Epithelial cell of prostate (primary cell): ENCODE results near the gene PLCH2.

ENCODE experiments used
- DNase-seq: peaks from one replicate; pipeline ENCODE4 v3.0.0-alpha.2; 2011; ENCODE audit warnings: low read depth, low spot score
- H3K27ac ChIP-seq: fragments of 450-650 bp; 2 replicates; pipeline ENCODE4 v1.5.1; 2017; ENCODE audit warnings: mild to moderate bottlenecking

The PLCH2 gene, protein sequence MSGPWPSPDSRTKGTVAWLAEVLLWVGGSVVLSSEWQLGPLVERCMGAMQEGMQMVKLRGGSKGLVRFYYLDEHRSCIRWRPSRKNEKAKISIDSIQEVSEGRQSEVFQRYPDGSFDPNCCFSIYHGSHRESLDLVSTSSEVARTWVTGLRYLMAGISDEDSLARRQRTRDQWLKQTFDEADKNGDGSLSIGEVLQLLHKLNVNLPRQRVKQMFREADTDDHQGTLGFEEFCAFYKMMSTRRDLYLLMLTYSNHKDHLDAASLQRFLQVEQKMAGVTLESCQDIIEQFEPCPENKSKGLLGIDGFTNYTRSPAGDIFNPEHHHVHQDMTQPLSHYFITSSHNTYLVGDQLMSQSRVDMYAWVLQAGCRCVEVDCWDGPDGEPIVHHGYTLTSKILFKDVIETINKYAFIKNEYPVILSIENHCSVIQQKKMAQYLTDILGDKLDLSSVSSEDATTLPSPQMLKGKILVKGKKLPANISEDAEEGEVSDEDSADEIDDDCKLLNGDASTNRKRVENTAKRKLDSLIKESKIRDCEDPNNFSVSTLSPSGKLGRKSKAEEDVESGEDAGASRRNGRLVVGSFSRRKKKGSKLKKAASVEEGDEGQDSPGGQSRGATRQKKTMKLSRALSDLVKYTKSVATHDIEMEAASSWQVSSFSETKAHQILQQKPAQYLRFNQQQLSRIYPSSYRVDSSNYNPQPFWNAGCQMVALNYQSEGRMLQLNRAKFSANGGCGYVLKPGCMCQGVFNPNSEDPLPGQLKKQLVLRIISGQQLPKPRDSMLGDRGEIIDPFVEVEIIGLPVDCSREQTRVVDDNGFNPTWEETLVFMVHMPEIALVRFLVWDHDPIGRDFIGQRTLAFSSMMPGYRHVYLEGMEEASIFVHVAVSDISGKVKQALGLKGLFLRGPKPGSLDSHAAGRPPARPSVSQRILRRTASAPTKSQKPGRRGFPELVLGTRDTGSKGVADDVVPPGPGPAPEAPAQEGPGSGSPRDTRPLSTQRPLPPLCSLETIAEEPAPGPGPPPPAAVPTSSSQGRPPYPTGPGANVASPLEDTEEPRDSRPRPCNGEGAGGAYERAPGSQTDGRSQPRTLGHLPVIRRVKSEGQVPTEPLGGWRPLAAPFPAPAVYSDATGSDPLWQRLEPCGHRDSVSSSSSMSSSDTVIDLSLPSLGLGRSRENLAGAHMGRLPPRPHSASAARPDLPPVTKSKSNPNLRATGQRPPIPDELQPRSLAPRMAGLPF (N-terminal part only)

DNA sequence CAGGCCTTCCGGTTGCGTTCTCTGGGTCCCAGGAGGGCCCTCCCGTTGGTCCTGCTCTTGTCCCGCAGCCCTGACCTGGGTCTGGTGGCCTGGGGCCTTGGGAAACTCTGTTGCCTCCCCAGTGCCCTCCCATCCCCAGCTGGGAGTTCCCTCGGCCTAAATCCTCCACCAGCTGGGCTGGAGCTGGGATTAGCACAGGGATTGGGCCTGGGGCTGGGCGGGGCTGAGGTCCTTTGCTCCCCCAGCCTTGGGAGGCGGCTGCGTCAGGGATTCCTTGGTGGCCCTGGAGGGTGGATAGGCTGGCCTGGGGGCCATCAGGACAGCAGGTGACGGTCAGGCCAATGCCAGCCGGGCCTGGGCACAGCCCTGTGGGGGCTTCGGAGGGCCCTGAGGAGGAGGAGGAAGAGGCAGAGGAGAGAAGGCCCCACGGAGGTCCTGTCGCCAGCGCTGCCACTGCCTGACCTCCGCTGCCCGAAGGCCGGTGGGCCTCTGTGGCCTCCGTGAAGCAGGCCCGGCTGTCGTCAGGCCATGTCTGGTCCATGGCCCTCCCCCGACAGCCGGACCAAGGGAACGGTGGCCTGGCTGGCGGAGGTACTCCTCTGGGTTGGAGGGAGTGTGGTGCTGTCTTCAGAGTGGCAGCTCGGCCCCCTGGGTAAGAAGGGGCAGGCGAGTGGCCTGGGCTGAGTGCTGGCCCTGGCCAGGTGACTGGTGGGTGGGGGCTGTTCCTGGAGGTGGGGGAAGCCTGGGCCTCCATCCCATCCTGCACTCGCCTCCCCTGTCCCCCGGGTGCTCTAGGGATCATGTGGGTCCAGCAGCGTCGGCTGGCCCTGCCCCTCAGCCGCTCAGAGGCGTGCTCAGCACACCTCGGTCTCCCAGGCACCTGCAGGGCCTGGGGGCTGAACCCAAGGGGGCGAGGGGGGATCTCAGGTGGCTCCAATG, at the start of gene PLCH2:
Gene PLCH2 (plus strand): TSS at position 229 of the 939 bp plus-strand sequence. CDS start 300 bp downstream, at position 529.
- H3K27ac ChIP-seq, result no peak within 1 kb of the TSS
- no peak for DNase-seq

DNA sequence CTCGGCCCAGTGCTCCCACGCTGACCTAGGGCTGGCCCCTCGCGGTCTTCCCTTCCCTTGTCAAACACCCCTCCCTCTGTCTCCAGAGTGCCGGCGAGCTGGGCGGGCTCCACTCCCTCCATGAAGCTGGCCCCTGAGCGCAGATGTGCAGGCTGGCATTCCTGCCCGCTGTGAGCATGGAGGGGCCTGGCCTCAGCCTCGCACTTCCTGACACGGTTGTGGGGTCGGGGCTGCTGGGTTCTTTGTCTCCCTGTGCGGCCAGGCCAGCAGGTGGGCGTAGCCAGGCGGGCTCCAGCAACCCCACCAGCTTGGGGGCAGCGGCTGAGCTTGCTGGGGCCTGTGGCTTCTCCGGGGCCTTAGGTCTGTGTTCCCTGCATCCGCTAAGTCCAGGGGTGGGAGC, 49.5 kb upstream of the PLCH2 start:
- no peak for DNase-seq
- no peak overlapping the region for H3K27ac ChIP-seq

DNA sequence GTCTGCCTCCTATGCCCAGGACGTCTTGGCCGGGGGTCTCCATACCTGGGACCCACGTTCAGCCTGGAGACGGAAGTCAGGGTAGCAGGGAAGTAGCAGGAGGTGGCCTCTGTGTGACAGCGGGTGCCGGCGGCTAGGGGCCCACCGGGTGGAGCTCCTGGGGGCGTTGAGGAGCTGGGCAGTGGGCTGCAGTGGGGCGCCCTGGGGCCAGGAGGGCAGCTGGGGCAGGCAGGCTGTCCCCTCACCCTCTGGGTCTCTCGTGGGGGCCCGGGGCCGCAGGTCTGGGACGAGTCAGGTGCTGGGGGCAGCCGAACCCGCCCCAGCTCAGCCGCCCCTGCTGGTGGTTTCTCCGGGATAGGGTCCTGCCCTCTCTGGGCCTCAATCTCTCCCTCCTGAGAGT, 49.0 kb upstream of the PLCH2 start:
- no peak for DNase-seq
- H3K27ac ChIP-seq, result no peak overlapping the region

DNA sequence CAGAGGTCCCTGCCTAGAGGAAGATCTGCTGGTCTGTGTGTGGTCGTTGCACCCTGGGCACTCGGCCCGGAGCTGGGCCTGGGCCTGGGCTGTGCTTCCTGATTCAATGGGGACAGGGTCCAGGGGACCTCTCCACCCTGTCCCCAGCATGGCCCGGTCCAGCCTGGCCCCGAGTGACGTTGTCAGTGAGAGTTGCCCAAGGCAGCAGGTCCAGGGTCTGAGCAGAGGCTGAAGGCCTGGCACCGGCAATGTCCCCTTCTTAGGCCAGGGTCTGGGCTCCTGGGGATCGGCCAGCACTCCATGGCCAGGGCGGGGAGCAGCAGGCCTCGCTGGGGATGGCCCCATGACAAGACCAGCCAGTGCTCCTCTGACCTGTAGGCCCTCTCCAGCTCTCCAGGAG, 48.1 kb upstream of the PLCH2 start:
- DNase-seq, result no peak
- H3K27ac ChIP-seq, result peak overlapping the region; percentile 92

DNA sequence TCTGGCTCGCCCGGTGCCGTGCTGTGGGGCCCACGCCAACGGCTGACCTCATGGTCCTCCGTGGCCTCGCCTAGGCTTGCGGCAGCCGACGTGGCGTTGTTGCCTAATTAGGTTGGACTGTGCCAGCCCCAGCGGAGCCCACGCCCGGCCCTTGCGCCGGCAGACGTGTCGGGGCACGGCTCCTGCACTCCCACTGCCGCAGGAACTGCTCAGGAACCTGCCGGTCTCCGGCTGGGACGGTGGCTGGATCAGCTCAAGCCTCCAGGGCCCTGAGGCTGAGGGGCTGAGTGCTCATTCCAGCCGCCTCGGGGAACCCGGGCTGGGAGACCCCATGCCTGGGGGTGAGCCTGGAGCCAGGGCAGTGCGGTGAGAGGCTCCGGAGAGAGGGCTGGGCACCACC, 47.6 kb upstream of the PLCH2 start:
- H3K27ac ChIP-seq, result peak overlapping the region; percentile 92

DNA sequence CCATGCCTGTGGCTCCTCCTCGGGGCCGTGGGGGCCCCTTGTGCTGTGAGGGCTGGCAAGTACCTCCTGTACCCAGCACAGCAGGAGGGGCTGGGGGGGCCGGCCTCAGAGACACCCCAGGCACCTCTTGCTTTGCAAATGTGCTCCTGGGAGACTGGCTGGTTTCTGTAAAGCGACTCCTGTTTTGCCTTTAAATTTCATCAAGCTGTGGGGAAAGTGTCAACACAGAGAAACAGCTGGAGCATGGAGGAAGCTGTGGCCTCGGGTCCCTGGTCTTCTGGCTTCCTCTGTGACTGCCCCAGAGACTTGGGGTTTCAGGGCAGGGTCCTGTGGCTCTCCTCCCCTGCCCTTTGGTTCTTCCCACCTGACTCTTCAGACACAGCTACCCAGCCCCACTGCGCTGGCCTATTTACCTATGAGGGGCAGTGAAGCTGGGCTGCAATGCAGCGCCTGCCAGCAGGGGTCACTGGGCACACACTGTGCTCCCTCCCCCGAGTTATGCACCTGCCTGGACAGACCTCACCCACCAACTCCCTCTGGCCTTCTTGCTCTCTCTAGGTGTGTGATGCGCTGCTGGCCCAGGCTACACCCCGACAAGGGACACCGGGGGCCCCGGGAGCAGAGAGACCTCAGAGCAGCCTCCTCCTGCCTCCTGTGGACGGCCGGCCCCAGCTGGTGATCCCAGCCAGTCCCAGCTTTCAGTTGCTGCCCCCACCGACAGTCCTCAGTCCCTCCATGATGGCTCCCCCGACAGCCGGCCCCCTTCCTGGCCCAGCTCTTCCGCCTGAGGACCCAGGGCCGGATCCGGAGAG, 46.1 kb upstream of the PLCH2 start:
- peak overlapping the region; percentile 92 for H3K27ac ChIP-seq
- peak; percentile 26 for DNase-seq

More for the DNA sequence above, 47.6 kb upstream of the PLCH2 start:
- DNase-seq, result peak; percentile 41

DNA sequence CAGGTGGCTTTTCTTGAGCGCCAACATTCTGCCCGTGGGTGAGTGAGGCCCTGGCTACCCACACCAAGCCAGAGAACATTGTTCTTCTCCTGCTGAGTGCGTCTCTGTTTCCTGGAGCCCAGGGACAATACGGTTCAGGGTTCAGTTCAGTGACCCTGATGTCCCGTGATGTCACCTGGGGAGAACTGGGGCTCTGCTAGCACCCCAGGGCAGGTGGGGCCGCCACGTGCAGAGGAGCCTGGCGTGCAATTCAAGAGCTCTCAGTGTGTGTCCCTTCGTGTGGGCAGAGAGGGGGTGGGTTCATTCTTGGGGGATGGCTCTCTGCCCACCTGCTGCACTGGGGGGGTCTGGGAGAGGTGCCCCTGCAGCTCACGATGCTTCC, 45.5 kb upstream of the PLCH2 start:
- H3K27ac ChIP-seq, result peak overlapping the region; percentile 92
- DNase-seq, result no peak

DNA sequence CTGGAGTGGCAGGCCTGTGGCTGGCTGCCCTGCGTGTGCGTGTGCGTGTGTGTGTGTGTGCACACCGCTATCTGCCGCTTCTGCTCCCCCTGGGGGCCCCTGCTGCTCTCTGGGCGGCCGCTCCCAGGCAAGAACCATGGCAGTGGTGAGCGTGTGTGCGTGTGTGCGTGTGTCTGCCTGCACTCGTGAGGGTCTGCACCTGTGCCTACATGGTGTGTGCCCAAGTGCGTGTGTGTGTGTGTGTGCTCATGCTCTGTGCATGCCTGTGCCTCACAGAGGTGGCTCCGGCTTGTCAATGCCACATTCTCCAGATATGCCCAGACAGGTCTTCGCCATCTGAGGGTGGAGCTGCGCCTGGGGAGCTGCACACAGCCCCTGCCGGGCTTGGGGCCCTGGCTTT, 45.0 kb upstream of the PLCH2 start:
- DNase-seq, result peak; percentile 48
- H3K27ac ChIP-seq, result peak overlapping the region; percentile 92

DNA sequence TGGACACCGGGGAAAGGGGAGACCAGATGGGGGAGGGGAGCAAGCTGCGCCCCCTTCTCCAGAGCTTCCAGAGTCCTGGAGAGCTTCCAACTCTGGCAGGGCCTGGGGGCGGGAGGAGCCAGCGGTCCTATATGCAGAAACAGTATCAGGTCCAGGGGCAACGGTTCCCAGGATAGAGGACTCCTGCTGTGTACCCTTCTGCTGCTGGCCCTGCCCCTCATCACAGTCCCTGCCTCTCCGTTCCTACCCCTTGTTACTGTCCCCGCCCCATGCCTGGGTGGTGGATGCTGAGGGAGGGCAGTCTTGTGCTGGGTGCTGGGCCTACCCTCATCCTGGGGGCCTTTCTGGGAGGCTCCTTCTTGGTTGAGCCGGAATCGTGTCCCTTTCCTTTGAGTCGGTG, 44.6 kb upstream of the PLCH2 start:
- no peak for DNase-seq

DNA sequence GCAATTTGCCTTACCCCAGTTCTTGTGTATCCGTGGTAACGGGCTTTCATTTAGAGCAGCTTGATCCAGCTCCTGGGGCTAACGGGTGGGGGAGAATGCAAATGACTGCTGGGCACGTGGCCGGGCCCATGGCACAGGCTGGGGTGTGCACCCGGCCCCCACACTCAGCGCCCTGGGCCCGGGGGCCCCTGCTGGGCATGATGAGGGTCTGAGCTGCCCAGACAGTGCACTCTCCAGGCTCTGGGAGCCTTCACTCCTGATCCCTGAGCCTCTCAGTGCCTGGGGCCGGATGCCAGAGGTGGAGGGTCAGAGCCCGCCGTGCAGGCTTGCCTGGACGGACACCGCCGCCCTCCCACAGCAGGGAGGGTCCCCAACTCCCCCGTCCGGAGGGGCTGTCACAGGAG, 43.6 kb upstream of the PLCH2 start:
- H3K27ac ChIP-seq, result no peak overlapping the region
- no peak for DNase-seq

More for the DNA sequence above, 44.6 kb upstream of the PLCH2 start:
- peak overlapping the region; percentile 17 for H3K27ac ChIP-seq

DNA sequence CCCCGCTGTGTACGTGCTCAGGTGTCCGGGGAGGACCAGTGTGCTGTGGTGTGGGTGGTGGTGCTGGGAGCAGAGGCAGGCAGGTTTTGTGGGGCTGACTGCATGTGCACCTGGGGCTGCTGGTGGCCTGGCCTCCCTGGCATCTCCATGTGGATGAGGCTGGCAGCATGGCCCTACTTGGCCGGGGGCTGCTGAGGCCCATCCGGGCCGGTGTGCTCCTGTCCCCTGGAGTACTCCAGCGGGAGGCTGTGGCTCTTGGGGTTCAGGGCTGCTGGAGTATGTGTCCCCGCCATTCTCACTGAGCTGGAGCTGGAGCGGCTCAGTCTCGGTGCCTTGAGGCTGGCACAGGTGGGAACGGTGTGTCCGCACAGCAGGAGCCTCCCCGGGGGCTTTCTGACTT, 42.9 kb upstream of the PLCH2 start:
- no peak for DNase-seq
- H3K27ac ChIP-seq, result no peak overlapping the region

DNA sequence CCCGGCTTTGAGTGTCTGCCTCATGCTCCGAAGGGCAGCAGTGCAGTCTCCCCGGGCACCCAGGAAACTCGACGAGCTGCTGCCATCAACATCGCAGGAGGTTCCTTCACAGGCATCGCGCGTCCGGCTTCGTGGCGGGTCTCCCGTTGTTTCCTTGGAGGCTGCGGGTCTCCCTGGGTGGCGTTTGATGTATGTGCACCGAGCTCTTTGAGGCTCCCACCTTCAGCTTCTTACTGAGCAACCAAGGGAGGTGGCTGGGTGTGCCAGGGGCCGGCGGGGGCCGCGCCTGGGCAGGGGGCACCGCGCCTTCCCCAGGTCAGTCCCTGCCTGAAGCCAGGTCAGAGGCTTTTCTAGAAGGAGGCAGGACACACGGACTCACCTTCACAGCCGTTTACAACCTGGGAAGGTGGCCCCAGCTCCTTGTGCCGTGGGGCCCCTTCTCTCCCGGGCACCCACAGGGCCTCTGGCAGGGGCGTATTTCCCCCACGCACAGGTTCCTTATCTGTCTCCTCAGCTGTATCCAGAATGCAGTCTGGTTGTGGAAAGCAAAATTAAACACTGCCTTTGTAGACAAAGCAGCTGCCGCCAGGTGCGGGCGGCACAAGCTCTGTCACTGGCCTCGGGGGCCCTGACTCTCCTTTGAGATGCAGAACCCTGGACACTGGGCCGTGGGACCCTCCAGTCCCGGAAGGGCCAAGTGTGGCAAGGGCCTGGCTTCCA, 42.0 kb upstream of the PLCH2 start:
- no peak for DNase-seq
- no peak overlapping the region for H3K27ac ChIP-seq

DNA sequence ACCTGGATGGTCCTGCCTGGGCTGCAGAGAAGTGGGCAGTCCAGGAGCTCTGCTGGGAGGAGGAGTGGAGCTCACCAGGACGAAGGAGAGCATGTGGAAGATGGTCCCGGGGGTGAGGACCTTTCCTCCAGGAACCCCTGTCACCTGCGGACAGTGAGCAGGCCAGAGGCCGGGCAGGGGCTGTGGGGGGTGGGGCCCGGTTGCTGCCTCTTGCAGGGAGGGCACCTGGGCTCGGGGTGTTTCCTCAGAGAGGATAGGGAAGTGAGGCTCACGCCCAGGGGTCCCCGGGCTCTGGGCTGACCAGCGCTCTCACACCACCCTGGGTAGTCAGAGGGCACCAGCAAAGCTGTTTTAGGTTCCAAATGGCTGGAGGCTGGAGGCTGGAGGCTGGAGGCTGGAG, 41.0 kb upstream of the PLCH2 start:
- DNase-seq, result no peak
- no peak overlapping the region for H3K27ac ChIP-seq

DNA sequence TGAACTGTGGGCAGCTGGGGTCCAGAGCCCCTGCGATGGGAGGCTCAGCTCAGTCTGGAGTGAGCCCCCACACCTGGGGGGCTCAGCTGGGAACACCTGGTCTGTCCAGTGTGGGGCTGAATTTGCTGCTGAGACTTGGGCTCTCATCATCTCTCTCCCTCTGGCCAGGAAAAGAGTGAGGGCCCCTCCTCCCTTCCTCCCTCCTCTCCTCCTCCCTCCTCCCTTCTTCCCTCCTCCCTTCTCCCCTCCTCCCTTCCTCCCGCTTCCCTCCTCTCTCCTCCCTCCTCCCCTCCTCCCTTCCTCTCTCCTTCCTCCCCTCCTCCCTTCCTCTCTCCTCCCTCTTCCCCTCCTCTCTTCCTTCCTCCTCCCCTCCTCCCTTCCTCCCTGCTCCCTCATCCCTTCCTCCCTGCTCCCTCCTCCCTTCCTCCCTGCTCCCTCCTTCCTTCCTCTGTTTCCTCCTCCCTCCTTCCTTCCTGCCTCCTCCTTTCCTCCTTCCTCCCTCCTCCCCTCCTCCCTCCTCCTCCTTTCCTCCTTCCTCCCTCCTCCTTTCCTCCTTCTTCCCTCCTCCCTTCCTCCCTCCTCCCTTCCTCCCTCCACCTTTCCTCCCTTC, 40.2 kb upstream of the PLCH2 start:
- H3K27ac ChIP-seq, result no peak overlapping the region
- no peak for DNase-seq

DNA sequence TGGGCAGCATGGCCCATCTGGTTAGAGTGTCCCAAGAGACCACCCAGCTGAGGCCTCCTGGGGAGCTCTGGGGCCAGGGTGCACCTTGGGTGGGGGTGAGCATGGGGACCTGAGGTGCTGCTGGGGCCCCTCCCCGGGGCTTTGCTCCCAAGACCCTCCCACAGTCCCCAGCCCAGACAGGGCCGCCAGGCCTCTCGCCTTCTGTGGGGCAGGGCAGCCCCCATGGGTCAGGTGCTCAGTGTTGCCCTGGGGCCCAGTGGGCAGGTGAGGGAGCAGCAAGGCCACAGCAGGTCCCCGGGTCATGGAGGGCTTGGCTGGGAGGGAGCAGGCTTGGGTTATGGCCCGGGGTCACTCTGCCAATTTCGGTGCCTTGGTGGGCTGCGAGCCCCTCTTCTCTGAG, 39.2 kb upstream of the PLCH2 start:
- no peak overlapping the region for H3K27ac ChIP-seq
- no peak for DNase-seq

DNA sequence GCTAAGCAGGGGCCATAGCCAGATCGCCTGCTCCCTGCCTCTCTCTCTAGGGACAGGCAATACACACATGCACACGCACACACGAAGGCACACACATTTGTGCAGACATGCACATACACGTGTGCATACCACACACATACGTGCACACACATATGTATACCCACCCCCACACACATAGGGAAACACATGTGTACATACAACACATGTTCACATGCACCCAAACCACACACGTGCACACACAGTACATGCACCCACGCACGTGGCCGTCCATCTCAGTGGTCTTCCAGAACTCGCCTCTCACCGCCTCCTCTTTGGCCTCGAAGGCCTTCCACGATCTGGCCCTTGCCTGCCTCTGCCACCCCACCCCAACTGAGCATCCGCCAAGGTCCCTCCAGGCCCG, 38.5 kb upstream of the PLCH2 start:
- no peak overlapping the region for H3K27ac ChIP-seq
- DNase-seq, result no peak

DNA sequence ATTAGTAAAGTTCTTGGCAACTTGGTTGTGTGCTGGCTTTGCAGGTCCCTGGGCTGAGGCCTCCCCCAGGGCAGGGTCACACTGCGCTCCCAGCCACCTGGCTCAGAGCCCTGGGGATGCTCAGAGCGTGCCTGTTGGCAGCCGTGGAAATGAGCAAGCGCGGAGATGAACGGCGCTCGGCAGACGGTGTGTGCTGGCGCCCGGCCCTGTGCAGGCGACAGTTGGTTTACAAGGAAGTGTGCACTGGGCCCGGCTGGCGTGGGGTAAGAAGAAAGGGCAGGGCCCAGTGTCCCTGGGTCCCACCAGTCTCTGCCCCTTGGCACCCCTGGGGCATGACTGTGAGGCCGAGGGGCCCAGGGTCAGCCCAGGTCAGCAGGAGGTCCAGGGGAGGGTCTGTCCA, 38.1 kb upstream of the PLCH2 start:
- no peak overlapping the region for H3K27ac ChIP-seq
- DNase-seq, result no peak

DNA sequence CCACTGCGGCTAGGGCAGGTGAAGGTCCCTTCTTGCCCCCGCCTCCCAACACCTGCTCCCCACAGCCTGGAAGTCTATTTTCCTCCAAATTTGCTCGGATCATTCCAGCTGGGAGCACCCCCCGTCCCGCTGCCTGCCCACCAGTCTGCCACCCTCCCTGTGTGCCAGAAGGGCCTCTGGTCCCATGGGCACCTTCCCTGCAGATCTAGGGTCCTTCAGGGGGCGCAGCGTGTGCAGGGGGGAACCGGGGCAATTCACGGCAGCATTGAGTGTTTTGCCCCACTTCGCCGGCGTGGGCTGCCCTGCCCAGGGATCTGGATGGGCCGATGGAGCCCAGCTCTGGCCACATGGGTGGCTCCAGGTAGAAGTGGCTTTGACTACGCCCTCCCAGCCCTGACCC, 37.4 kb upstream of the PLCH2 start:
- no peak for DNase-seq
- no peak overlapping the region for H3K27ac ChIP-seq
